Lung (tissue), 16 donors: ENCODE results near the gene ZNF85. TPM values are rescaled to one million over a fixed set of nuclear protein-coding genes. Genes with fewer than 3 reads are reported as not detected.

Source experiments
- ATAC-seq: fragments of 200-7000 bp; cut with Tn5 transposase; one replicate; pipeline ENCODE4 v1.9.1; 2020; ENCODE audit warnings: moderate number of reproducible peaks; ENCODE audit not compliant: insufficient read depth, low FRiP score
- DNase-seq, 3 donors: peaks; one replicate each; pipeline ENCODE4 v3.0.0-alpha.2; 2013 to 2017
- H3K27ac ChIP-seq, 2 donors: one replicate each; pipeline ENCODE4 v1.5.1; 2013; ENCODE audit warnings: mild to moderate bottlenecking in 2 of 2, moderate library complexity in 2 of 2, control low read depth in 1 of 2, inconsistent platforms in 1 of 2, low read depth in 1 of 2, low read length in 1 of 2
- H3K27me3 ChIP-seq, 3 donors: one replicate each; pipeline ENCODE4 v1.5.1; 2013; ENCODE audit warnings: low read length in 2 of 3; ENCODE audit not compliant: control insufficient read depth in 3 of 3, insufficient read depth in 3 of 3
- H3K36me3 ChIP-seq, 4 donors: one replicate each; pipeline ENCODE4 v1.5.1; 2013; ENCODE audit warnings: low read length in 4 of 4, mild to moderate bottlenecking in 1 of 4, moderate library complexity in 1 of 4; ENCODE audit not compliant: control insufficient read depth in 4 of 4, insufficient read depth in 4 of 4
- H3K4me1 ChIP-seq, 5 donors: one replicate each; pipeline ENCODE4 v1.5.1; 2013; ENCODE audit warnings: low read length in 5 of 5, mild to moderate bottlenecking in 2 of 5, moderate library complexity in 1 of 5; ENCODE audit not compliant: control insufficient read depth in 5 of 5, insufficient read depth in 5 of 5
- H3K4me3 ChIP-seq: one replicate; pipeline ENCODE4 v1.5.1; 2013; ENCODE audit warnings: mild to moderate bottlenecking, control low read depth, moderate library complexity
- H3K9ac ChIP-seq, 2 donors: one replicate each; pipeline ENCODE4 v1.5.1; 2013; ENCODE audit warnings: low read length in 2 of 2, control low read depth in 1 of 2; ENCODE audit not compliant: insufficient read depth in 1 of 2
- H3K9me3 ChIP-seq, 4 donors: one replicate each; pipeline ENCODE4 v1.5.1; 2013; ENCODE audit warnings: low read length in 3 of 4, mild to moderate bottlenecking in 1 of 4, moderate library complexity in 1 of 4; ENCODE audit not compliant: control insufficient read depth in 4 of 4, insufficient read depth in 3 of 4
- WGBS, 2 donors: extraction: QIAGEN DNeasy Blood & Tissue Kit; methylation state at CpG; one replicate each; pipeline ENCODE4 v1.1.7; 2013; 5-methylcytosine and 5-hydroxymethylcytosine counted together
- long read RNA-seq, 5 donors: transcript quantifications; one replicate each; lab custom pipeline, GENCODE V29; 2026
- polyA plus RNA-seq, 2 donors: library from polyadenylated mRNA; stranded (reverse); fragments of 200-250 nt; gene quantifications; one replicate each; pipeline ENCODE4 v1.2.1, GENCODE V29; 2013
- total RNA-seq, 2 donors: library from RNA; depleted of rRNA in 1 of 2; stranded (reverse); fragments of >200 nt in 1 of 2; gene quantifications; one replicate each; pipeline ENCODE4 v1.2.1, GENCODE V29; 2014 to 2021
- TF ChIP-seq, protein P1 (sequence below): IDR thresholded peaks from 2 replicates; pipeline ENCODE4 v1.5.1; 2012; ENCODE audit warnings: mild to moderate bottlenecking; ENCODE audit errors: control extremely low read depth, extremely low read depth
- donor health status: control.
- donor health status: control.
- donor health status: Bipolar disorder and iron deficiency.
- donor health status: healthy.
- donor health status: DM: yes; HTN: yes; CAD: no.

Gene ZNF85
- total RNA-seq, result 10 to 100 TPM in 1 of 2 donors, 1 to 10 TPM in 1; 6.0 to 23.0 TPM
- polyA plus RNA-seq, result 1 to 10 TPM; 2.6 to 4.7 TPM
- long read RNA-seq, donor 1, transcript ZNF85-202 (4 exons, 2,296 nt), result major isoform, 6 of 8 reads
- long read RNA-seq, donor 1, partial matches to known transcripts, result 0 of 8 reads
- long read RNA-seq, donor 1, other reads (novel, unspliced or antisense), result 0 of 8 reads
- long read RNA-seq, donor 2, partial matches to known transcripts, result 0 of 1 reads
- long read RNA-seq, donor 2, other reads (novel, unspliced or antisense), result 0 of 1 reads
- long read RNA-seq, donor 3, partial matches to known transcripts, result 0 of 4 reads
- long read RNA-seq, donor 3, other reads (novel, unspliced or antisense), result 0 of 4 reads
- long read RNA-seq, donor 4, partial matches to known transcripts, result 0 of 3 reads
- long read RNA-seq, donor 4, other reads (novel, unspliced or antisense), result 0 of 3 reads
- long read RNA-seq, donor 5, transcript ZNF85-202 (4 exons, 2,296 nt), result major isoform, 7 of 13 reads
- long read RNA-seq, donor 5, partial matches to known transcripts, result 0 of 13 reads
- long read RNA-seq, donor 5, other reads (novel, unspliced or antisense), result 0 of 13 reads

DNA sequence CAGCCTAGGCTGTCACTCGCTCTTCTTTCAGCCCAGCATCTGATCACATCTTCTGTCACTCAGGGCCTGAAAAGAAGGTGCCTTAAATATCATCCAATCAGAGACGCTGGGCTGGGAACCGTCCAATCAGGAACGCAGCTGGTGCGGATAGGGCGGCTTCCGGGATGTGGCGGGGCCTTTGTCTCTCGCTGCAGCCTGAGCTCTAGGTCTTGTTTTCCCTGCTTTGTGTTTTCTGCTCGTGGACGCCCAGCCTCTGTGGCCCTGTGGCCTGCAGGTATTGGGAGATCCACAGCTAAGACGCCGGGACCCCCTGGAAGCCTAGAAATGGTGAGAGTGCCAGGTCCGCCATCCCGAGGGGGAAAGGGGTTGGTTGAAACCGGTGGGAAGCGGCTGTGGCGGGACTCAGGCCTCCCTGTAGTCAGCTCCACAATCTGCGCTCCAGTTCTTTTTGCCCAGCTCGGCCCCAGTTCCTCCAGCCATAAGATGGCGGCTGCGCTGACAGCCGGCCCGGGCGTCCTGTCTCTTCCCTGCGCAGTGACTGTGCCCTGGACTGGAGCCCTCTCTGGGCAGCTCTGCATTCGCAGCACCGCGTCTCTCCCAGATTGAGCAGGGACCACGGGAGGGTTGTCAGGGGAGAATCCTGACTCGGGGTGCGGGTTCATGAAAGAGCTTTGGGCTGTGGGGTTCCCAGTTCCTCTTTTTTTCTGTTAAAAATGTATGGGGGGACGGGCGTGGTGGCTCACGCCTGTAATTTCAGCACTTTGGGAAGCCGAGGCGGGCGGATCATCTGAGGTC is at the start of gene ZNF85:
Gene ZNF85, plus strand, starts transcription at position 175 of the 795 bp plus-strand sequence. Its CDS starts 150 bp downstream, at position 325.
- WGBS, 2 donors, result 0% methylated on average over 38 of the region's 38 CpGs
- H3K27ac ChIP-seq, result peak within 1 kb of the TSS; percentile 91 to 92
- H3K4me3 ChIP-seq, result peak within 1 kb of the TSS; percentile 77
- peaks cover 0 to 8% (median 0%) of the 10 kb centered on the region in 5 donors for H3K4me1 ChIP-seq
- DNase-seq (peak; percentile 94 to 96 (median 95)), ATAC-seq (peak; percentile 98)
- no peaks in the 10 kb centered on the region for H3K36me3 ChIP-seq
- no peaks in the 10 kb centered on the region for H3K9me3 ChIP-seq
- TF ChIP-seq, protein P1, sequence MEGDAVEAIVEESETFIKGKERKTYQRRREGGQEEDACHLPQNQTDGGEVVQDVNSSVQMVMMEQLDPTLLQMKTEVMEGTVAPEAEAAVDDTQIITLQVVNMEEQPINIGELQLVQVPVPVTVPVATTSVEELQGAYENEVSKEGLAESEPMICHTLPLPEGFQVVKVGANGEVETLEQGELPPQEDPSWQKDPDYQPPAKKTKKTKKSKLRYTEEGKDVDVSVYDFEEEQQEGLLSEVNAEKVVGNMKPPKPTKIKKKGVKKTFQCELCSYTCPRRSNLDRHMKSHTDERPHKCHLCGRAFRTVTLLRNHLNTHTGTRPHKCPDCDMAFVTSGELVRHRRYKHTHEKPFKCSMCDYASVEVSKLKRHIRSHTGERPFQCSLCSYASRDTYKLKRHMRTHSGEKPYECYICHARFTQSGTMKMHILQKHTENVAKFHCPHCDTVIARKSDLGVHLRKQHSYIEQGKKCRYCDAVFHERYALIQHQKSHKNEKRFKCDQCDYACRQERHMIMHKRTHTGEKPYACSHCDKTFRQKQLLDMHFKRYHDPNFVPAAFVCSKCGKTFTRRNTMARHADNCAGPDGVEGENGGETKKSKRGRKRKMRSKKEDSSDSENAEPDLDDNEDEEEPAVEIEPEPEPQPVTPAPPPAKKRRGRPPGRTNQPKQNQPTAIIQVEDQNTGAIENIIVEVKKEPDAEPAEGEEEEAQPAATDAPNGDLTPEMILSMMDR, result no peak
- H3K27me3 ChIP-seq, result no peaks in the 10 kb centered on the region
- peak within 1 kb of the TSS; percentile 83 to 97 for H3K9ac ChIP-seq

DNA sequence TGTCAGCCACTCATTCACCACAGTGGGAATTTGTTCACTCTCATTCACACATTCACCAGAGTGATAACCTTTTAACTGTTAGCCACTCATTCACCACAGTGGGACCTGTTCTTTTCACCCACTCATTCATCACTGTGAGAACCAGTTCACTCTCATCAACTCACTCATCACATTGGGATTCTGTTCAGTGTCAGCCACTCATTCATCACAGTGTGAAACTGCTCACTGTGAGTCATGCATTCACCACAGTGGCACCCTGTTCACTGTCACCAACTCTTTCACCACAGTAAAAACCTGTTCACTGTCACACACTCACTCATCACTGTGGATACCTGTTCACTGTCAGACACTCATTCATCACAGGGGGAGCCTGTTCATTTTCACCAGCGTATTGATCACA is 43.5 kb upstream of the ZNF85 start:
- no peak for ATAC-seq
- no peak for DNase-seq
- no peaks in the 10 kb centered on the region for H3K36me3 ChIP-seq
- TF ChIP-seq, protein P1, result no peak
- H3K27me3 ChIP-seq, result no peaks in the 10 kb centered on the region
- peaks cover 0 to 59% (median 29%) of the 10 kb centered on the region in 4 donors for H3K9me3 ChIP-seq
- H3K4me1 ChIP-seq, result no peaks in the 10 kb centered on the region
- no peak overlapping the region for H3K9ac ChIP-seq
- 70 to 88% methylated on average over 1 of the region's 1 CpG for WGBS, 2 donors
- H3K27ac ChIP-seq, result no peak overlapping the region
- H3K4me3 ChIP-seq, result no peak overlapping the region

DNA sequence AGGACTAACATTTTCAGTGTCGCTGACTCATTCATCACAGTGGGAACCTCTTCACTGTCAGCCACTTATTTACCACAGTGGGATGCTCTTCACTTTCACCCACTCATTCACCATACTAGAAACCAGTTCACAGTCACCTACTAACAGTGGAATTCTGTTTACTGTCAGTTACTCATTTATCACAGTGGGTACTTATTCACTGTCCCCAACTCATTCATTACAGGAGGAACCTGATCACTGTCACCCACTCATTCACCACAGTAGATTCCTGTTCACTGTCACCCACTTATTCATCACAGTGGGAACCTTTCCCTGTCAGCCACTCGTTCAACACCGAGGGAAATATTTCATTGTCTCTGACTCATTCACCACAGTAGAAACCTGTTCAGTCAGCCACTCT is 10.1 kb upstream of the ZNF85 start:
- DNase-seq (no peak), ATAC-seq (no peak)
- Histone ChIP-seq H3K27ac (no peak overlapping the region), H3K4me3 (no peak overlapping the region), H3K4me1 (no peaks in the 10 kb centered on the region), H3K9ac (no peak overlapping the region), H3K9me3 (peaks cover 0 to 55% (median 11%) of the 10 kb centered on the region in 4 donors), H3K36me3 (no peaks in the 10 kb centered on the region), H3K27me3 (no peaks in the 10 kb centered on the region)
- 80 to 88% methylated on average over 3 of the region's 3 CpGs for WGBS, 2 donors
- TF ChIP-seq, protein P1, result no peak
